Activated naive CD8-positive, alpha-beta T cell treated with anti-CD3 and anti-CD28 coated beads, Interleukin-2, amount 50 U/mL, for 24 hours (primary cell): ENCODE measurements around the gene MRGPRD.

Source experiments
- ATAC-seq: fragments of 150-1000 bp; cut with Tn5 transposase; one replicate; pipeline ENCODE4 v1.10.0; 2021
- DNase-seq: peaks from one replicate; pipeline ENCODE4 v3.0.0; 2021
- H3K27ac Mint-ChIP-seq: one replicate; pipeline ENCODE4 v1.8.0; 2021; ENCODE audit warnings: mild to moderate bottlenecking, mixed read lengths
- H3K27me3 Mint-ChIP-seq: one replicate; pipeline ENCODE4 v1.8.0; 2021; ENCODE audit warnings: mixed read lengths
- H3K36me3 Mint-ChIP-seq: one replicate; pipeline ENCODE4 v1.8.0; 2021; ENCODE audit warnings: low read depth, mixed read lengths
- H3K4me1 Mint-ChIP-seq: one replicate; pipeline ENCODE4 v1.8.0; 2021; ENCODE audit warnings: mixed read lengths
- H3K4me3 Mint-ChIP-seq: one replicate; pipeline ENCODE4 v1.8.0; 2021; ENCODE audit warnings: mild to moderate bottlenecking, moderate library complexity, mixed read lengths
- H3K9me3 Mint-ChIP-seq: one replicate; pipeline ENCODE4 v1.8.0; 2021; ENCODE audit warnings: mixed read lengths

MRGPRD gene

DNA sequence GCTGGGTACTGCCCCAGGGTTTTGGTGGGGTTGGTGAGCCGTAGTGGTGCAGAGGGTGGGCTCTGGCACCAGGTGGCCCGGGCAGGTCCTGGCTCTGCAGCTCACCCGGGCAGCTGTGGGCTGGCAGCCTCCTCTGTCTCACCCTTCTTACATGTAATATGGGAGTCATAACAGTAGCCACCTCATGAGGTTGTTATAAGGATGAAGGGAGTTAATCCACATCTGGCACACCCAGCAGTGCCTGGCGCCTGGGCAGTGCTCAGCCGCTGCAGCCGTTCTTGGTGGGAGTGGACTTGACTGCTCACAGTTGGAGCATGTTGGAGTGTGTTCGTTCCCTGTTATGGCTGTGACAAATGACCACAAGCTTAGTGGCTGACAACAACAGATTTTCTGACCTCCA is 48.4 kb downstream of the MRGPRD start:
- DNase-seq (no peak), ATAC-seq (no peak)
- peaks cover 25% of the 10 kb centered on the region for H3K36me3 Mint-ChIP-seq
- no peak overlapping the region for H3K27ac Mint-ChIP-seq
- no peak overlapping the region for H3K4me3 Mint-ChIP-seq
- H3K27me3 Mint-ChIP-seq = no peaks in the 10 kb centered on the region
- H3K9me3 Mint-ChIP-seq = no peaks in the 10 kb centered on the region
- no peaks in the 10 kb centered on the region for H3K4me1 Mint-ChIP-seq

DNA sequence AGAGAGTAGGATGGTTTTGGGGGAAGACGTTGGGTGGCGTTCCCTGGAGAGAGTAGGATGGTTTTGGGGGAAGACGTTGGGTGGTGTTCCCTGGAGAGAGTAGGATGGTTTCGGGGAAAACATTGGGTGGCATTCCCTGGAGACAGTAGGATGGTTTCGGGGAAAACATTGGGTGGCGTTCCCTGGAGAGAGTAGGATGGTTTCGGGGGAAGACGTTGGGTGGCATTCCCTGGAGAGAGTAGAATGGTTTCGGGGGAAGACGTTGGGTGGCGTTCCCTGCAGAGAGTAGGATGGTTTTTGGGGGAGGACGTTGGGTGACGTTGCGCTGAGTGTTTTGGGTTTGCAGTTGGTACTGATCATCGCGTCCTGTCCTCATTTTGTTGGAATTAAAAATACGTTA is 48.9 kb downstream of the MRGPRD start:
- no peak for ATAC-seq
- DNase-seq = no peak
- Mint-ChIP-seq H3K4me3 (no peak overlapping the region), H3K36me3 (peaks cover 30% of the 10 kb centered on the region), H3K27me3 (no peaks in the 10 kb centered on the region), H3K9me3 (no peaks in the 10 kb centered on the region), H3K27ac (no peak overlapping the region), H3K4me1 (no peaks in the 10 kb centered on the region)

GRCh38 chr11:68930991-68931855 is 49.6 kb downstream of the MRGPRD start:
- no peaks in the 10 kb centered on the region for H3K9me3 Mint-ChIP-seq
- ATAC-seq (no peak), DNase-seq (no peak)
- H3K36me3 Mint-ChIP-seq = peaks cover 35% of the 10 kb centered on the region
- H3K4me1 Mint-ChIP-seq = no peaks in the 10 kb centered on the region
- H3K27me3 Mint-ChIP-seq = no peaks in the 10 kb centered on the region
- H3K27ac Mint-ChIP-seq = no peak overlapping the region
- no peak overlapping the region for H3K4me3 Mint-ChIP-seq
